Adrenal gland (tissue), 12 donors: ENCODE results near the gene MSANTD1. TPM values are rescaled to one million over a fixed set of nuclear protein-coding genes. Genes with fewer than 3 reads are reported as not detected.

Experiments
- DNase-seq, 7 donors: peaks; one replicate each; pipeline ENCODE4 v3.0.0-alpha.2; 2019 to 2020
- H3K27ac ChIP-seq, 5 donors: fragments of 200-600 bp; sonication (generic) in 4 of 5; 1 replicate in 3 of 5; 2 replicates in 2 of 5; pipeline versions ENCODE4 v1.5.1 to v1.8.0; 2016 to 2020; ENCODE audit warnings: mild to moderate bottlenecking in 1 of 5
- H3K27me3 ChIP-seq: fragments of 200-600 bp; 2 replicates; pipeline ENCODE4 v1.8.0; 2021
- H3K36me3 ChIP-seq, 2 donors: fragments of 200-600 bp; replicated peaks in 1 of 2; 1 replicate in 1 of 2; 2 replicates in 1 of 2; pipeline versions ENCODE4 v1.5.1 to v1.8.0; 2018 to 2022
- H3K4me1 ChIP-seq, 2 donors: fragments of 200-600 bp; replicated peaks in 1 of 2; 1 replicate in 1 of 2; 2 replicates in 1 of 2; pipeline versions ENCODE4 v1.5.1 to v1.8.0; 2018 to 2021
- H3K4me3 ChIP-seq, 4 donors: fragments of 200-600 bp; sonication (generic) in 3 of 4; one replicate each; pipeline ENCODE4 v1.5.1; 2016 to 2018
- H3K9me3 ChIP-seq, 3 donors: fragments of 200-600 bp; sonication (generic) in 1 of 3; replicated peaks in 1 of 3; 1 replicate in 2 of 3; 2 replicates in 1 of 3; pipeline versions ENCODE4 v1.5.1 to v1.8.0; 2016 to 2021
- CTCF ChIP-seq, 6 experiments: fragments of 450-650 bp in 4 of 6; fragments of 200-600 bp in 2 of 6; sonication (generic) in 1 of 6; IDR thresholded peaks; 1 replicate in 5 of 6; 2 replicates in 1 of 6; pipeline versions ENCODE4 v1.5.1 to v1.8.0; 2016 to 2021; ENCODE audit warnings: antibody characterized with exemption in 6 of 6, mild to moderate bottlenecking in 2 of 6, moderate library complexity in 1 of 6
- POLR2A ChIP-seq, 2 donors: fragments of 450-650 bp; IDR thresholded peaks; one replicate each; pipeline ENCODE4 v1.6.1; 2017; ENCODE audit warnings: antibody characterized with exemption in 2 of 2, mild to moderate bottlenecking in 2 of 2, moderate library complexity in 1 of 2
- WGBS, 4 donors: extraction: QIAGEN DNeasy Blood & Tissue Kit in 2 of 4; methylation state at CpG; one replicate each; pipeline versions ENCODE4 v1.1.5 to v1.1.7; 2013 to 2017; 5-methylcytosine and 5-hydroxymethylcytosine counted together
- intact Hi-C, 2 donors: fragments of 100-400 bp; cut with DNase I; formaldehyde crosslinking; loops; one replicate each; pipeline versions ENCODE4 v1.14.1 to v1.15.0; 2022 to 2023
- polyA plus RNA-seq, 3 donors: library from polyadenylated mRNA; stranded (reverse); fragments of 200-250 nt in 2 of 3; fragments of 350-450 nt in 1 of 3; fragmentation: Illumina TruSeq in 1 of 3; extraction: RNeasy Lipid Tissue Mini Kit (QIAGEN cat#74804) in 1 of 3; gene quantifications; one replicate each; pipeline ENCODE4 v1.2.3, GENCODE V29; 2013 to 2014
- total RNA-seq, 9 donors: library from RNA; depleted of rRNA in 4 of 9; stranded (reverse); fragments of >200 nt in 4 of 9; fragments of 120-200 nt in 1 of 9; fragmentation: NEBNext Ultra II Directional in 1 of 9; extraction: Animal tissue kit (Norgen Biotek cat#: 25700) in 1 of 9; gene quantifications; one replicate each; pipeline versions ENCODE4 v1.1.0 to v1.2.4, GENCODE V29; 2013 to 2023
- donor health status: healthy with polysubstance abuse.
- donor health status: Bipolar disorder and iron deficiency.
- donor health status: DM: yes; HTN: yes; CAD: no.
- donor health status: DM: no; HTN: no; CAD: no.
- donor health status: DM: no; HTN: no; CAD: no.
- donor health status: DM: yes; HTN: yes; CAD: no.

The MSANTD1 gene
- total and polyA plus RNA-seq, 12 donors, result 0.05 to 3.0 (median 0.40) TPM; not detected in 1

DNA sequence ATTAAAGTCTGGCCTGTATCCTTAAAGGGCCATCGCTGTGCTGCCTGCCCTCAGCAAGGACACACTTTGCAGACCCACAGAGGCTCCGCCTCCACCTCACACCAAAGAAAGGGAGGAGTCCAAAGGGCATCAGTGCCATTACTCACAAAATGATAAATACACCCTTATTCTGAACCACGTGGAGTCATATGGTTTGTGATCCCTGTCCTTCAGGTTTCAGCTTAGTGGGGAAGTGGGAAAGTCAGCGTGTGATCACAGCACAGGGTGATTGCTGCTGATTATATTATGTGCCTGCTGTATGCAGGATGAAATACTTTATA is 35.9 kb upstream of the MSANTD1 start:
- Histone ChIP-seq H3K27ac (no peak overlapping the region), H3K4me3 (no peak overlapping the region), H3K9me3 (no peaks in the 10 kb centered on the region), H3K4me1 (no peaks in the 10 kb centered on the region), H3K36me3 (peaks cover 0 to 87% of the 10 kb centered on the region in 2 donors), H3K27me3 (no peaks in the 10 kb centered on the region)
- TF ChIP-seq POLR2A (IDR thresholded peaks at IDR 0.05), result no peak
- no peak for TF ChIP-seq CTCF (IDR thresholded peaks at IDR 0.05)
- WGBS, 4 donors, result 80 to 90% (median 81%) methylated on average over 2 to 4 of the region's 4 CpGs
- intact Hi-C loops, result no loop called here
- peak in 1 of 7 donors; percentile 1 for DNase-seq

- intact Hi-C loops, result no loop called here
- Histone ChIP-seq H3K9me3 (no peaks in the 10 kb centered on the region), H3K4me1 (no peaks in the 10 kb centered on the region), H3K36me3 (peaks cover 0 to 85% of the 10 kb centered on the region in 2 donors), H3K27ac (no peak overlapping the region), H3K4me3 (no peak overlapping the region), H3K27me3 (no peaks in the 10 kb centered on the region)
- WGBS, 4 donors, result 92 to 97% (median 94%) methylated on average over 9 to 15 of the region's 15 CpGs
- peak in 1 of 7 donors; percentile 4 for DNase-seq
- TF ChIP-seq POLR2A (IDR thresholded peaks at IDR 0.05), result no peak
- TF ChIP-seq CTCF (IDR thresholded peaks at IDR 0.05), result no peak
These were observed 35.2 kb upstream of the MSANTD1 start for GRCh38 chr4:3213661-3214250.

DNA sequence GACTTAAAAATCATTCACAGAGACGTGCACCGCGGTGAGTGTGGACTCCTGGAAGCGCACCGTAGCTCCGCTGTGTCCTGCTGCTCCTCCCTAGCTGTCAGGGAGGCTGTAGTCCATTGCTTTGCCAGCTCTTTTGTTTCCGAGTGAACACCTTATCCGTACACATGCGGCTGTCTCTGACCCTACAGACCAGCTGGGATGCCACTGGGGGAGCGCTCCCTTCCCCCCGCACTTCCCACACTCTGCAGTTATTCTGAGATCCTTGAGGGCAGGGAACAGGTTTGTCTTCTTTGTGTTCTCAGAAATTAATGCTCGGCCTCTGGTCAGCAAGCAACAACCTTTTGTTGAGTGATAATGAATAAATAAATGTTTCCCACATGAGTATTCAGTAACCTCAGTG is 33.7 kb upstream of the MSANTD1 start:
- TF ChIP-seq POLR2A (IDR thresholded peaks at IDR 0.05), result no peak
- TF ChIP-seq CTCF (IDR thresholded peaks at IDR 0.05), result no peak
- no peak for DNase-seq
- 91 to 97% (median 93%) methylated on average over 11 to 12 of the region's 12 CpGs for WGBS, 4 donors
- intact Hi-C loops, result no loop called here
- H3K9me3 ChIP-seq, result no peaks in the 10 kb centered on the region
- H3K27me3 ChIP-seq, result no peaks in the 10 kb centered on the region
- H3K4me1 ChIP-seq, result no peaks in the 10 kb centered on the region
- H3K4me3 ChIP-seq, result no peak overlapping the region
- peaks cover 0 to 81% of the 10 kb centered on the region in 2 donors for H3K36me3 ChIP-seq
- H3K27ac ChIP-seq, result no peak overlapping the region

DNA sequence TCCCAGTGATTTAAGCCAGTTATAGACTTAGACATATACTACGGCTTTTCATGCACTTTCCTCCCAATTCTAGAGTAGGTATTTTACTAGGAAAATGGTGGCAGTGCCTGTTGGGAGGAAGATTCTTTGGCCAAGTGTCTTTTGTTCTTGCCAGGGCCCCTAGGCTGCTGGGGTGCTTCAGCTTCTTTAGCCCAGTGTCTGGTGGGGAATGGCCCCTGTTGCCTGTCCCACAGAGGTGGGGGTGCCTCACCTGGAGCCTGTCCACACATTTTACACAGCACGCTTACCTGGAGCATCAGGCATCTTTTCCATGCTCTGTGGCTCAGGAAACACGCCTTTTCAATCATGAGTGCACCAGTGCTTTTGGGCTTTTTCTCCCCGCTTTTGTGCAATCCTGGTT is 33.2 kb upstream of the MSANTD1 start:
- WGBS, 4 donors, result 92 to 99% (median 98%) methylated on average over 4 of the region's 4 CpGs
- DNase-seq, result peak in 1 of 7 donors; percentile 7
- intact Hi-C loops, result no loop called here

More for the DNA sequence above, 33.2 kb upstream of the MSANTD1 start:
- H3K4me1 ChIP-seq, result no peaks in the 10 kb centered on the region
- no peak overlapping the region for H3K27ac ChIP-seq
- H3K9me3 ChIP-seq, result no peaks in the 10 kb centered on the region
- peaks cover 0 to 81% of the 10 kb centered on the region in 2 donors for H3K36me3 ChIP-seq
- no peaks in the 10 kb centered on the region for H3K27me3 ChIP-seq
- H3K4me3 ChIP-seq, result no peak overlapping the region
- no peak for TF ChIP-seq CTCF (IDR thresholded peaks at IDR 0.05)
- no peak for TF ChIP-seq POLR2A (IDR thresholded peaks at IDR 0.05)
